ENCODE data around the gene MAPK7.

The MAPK7 gene

DNA sequence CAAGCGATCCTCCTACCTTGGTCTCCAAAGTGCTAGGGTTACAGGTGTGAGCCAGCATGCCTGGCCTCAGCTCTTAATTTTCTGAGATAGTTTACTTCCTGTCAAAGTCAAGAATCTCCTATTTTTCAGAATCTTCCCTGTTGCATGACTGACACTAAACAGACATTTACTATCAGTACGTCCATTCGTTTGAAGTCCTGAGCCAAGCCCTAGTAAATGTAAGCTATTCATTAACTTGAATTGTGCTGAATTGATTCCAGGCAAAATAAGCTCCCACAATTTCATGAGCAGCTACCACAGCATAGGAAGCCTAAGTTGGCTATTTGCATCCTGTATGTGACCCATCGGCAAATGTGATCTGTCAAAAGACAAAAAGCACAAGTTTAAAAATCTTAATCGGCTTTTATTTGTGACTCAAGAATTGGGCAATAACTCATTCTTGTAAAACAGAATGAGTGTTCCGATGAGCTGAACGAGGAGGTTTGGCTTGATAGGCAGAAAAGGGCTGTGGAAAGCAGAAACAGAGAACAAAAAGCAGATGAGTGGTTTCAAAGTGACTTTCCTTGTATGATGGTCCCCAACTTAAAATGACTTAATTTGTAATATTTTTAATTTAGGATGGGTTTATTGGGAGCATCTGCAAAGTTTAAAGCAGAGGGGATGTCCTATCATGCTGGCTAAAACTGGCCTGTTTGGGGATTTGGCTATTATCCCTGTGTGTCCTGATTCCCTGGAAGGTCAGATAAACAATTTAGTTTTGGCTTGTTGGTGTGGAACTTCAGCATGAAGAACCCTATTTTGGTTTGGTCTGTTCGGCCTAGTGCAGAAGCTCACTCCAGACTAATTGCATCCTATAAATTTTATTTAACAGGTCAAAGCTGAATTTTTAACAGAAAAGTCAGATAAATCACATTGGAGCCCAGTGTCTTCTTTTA, 46.9 kb downstream of the MAPK7 start:
- no peak for DNase-seq

DNA sequence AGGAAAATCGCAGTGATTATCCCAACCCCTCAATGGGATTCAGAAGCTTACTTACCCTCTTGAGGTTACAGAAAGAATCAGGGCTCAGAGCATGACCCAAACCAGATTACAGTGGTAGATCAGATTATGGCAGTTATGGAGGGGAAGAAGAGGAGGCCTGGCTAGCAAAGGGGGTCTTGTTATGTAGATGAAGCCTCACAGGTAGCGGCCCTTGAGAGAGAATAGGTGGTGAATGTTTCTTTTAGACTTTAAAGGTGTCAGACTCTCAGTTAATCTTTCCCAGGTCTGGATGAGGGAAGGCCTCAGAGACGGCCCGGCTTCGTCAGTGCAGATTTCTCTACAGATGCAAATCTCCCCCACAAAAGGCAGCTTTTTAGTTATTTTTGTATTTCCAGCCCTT, 48.3 kb downstream of the MAPK7 start:
- no peak for DNase-seq

DNA sequence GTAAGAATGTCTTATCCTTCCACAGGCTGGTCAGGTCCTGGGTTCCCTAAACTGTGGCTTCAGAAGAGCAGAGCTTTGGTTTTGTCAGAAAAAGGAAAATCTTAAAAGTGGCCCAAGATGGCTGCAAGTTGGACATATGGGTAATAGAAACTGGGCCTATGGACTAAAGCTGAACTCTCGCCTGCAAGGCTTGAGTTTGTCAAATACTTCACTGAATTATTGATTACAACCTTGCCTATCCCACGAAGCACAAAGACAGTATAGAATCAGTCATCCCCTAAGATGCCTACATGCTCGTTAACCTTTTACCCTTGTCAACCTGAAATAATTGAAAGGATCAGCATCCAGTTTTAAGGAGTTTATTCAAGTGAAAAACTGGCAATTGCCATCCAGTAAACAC, 53.4 kb downstream of the MAPK7 start:
- no peak for DNase-seq
